Measurements from ENCODE around the gene TRPV3. TPM values are rescaled to one million over a fixed set of nuclear protein-coding genes. Genes with fewer than 3 reads are reported as not detected.
"Not testable (repeated sequence)": the region's sequence is repeated elsewhere in the genome, so short reads cannot be mapped to it uniquely, and the experiment has no call there.

The TRPV3 gene
- total RNA-seq, 3 donors from 2014 or later (not counting 1 experiment from before 2014, with no cell fraction given), result 5.6 to 10.3 (median 7.6) TPM

- H3K9me3 ChIP-seq (ENCODE audit: control insufficient read depth, insufficient read depth, low read length), result no peaks in the 10 kb centered on the region
- ATAC-seq (peak in 1 of 3 donors; percentile 44), DNase-seq (no peak)
- intact Hi-C loops (cut with micrococcal nuclease), result no loop called here
- TF ChIP-seq, protein P1, sequence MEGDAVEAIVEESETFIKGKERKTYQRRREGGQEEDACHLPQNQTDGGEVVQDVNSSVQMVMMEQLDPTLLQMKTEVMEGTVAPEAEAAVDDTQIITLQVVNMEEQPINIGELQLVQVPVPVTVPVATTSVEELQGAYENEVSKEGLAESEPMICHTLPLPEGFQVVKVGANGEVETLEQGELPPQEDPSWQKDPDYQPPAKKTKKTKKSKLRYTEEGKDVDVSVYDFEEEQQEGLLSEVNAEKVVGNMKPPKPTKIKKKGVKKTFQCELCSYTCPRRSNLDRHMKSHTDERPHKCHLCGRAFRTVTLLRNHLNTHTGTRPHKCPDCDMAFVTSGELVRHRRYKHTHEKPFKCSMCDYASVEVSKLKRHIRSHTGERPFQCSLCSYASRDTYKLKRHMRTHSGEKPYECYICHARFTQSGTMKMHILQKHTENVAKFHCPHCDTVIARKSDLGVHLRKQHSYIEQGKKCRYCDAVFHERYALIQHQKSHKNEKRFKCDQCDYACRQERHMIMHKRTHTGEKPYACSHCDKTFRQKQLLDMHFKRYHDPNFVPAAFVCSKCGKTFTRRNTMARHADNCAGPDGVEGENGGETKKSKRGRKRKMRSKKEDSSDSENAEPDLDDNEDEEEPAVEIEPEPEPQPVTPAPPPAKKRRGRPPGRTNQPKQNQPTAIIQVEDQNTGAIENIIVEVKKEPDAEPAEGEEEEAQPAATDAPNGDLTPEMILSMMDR (IDR thresholded peaks at IDR 0.05), result no peak
- no peak overlapping the region for H3K27ac ChIP-seq (ENCODE audit: low read length)
- no peaks in the 10 kb centered on the region for H3K27me3 ChIP-seq (ENCODE audit: control insufficient read depth, insufficient read depth, low read length)
- Mint-ChIP-seq H3K9me3 (no peaks in the 10 kb centered on the region), H3K27ac (no peak overlapping the region), H3K27me3 (ENCODE audit: low read depth in 2 of 2) (peaks cover 0 to 8% of the 10 kb centered on the region in 2 donors), H3K4me3 (no peak overlapping the region), H3K36me3 (no peaks in the 10 kb centered on the region), H3K4me1 (peaks cover 5 to 7% of the 10 kb centered on the region in 2 donors)
- H3K4me3 ChIP-seq (ENCODE audit: low read length), result no peak overlapping the region
- no peaks in the 10 kb centered on the region for H3K36me3 ChIP-seq (ENCODE audit: control insufficient read depth, insufficient read depth, low read length)
- WGBS (ENCODE audit: insufficient coverage), result 46% methylated on average over 2 of the region's 3 CpGs
- no peaks in the 10 kb centered on the region for H3K4me1 ChIP-seq (ENCODE audit: control insufficient read depth, insufficient read depth, low read length)
These were observed 83.4 kb downstream of the TRPV3 start for GRCh38 chr17:3474212-3474611.

DNA sequence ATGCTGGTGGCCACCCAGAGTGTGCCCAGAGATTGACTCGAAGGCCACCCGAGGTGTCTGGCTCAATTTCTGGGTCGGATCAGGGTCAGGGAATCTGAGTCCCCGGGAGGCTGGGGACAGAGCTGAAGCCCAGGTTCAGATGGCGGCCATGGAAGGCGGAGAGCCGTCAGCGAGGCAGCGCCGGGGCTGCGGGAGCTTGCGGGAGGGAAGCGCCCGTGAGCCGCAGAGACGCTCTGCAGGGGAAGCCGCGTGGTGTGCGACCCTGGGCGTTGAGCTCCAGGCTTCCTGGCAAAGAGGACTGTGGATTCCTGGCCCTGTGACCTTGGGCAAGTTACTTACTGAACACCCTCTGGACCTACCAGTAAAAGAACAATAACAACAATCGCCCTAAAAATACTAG, 85.5 kb downstream of the TRPV3 start:
- H3K4me1 Mint-ChIP-seq, result peaks cover 5 to 7% of the 10 kb centered on the region in 2 donors
- Histone ChIP-seq H3K27ac (ENCODE audit: low read length) (no peak overlapping the region), H3K4me1 (ENCODE audit: control insufficient read depth, insufficient read depth, low read length) (no peaks in the 10 kb centered on the region), H3K9me3 (ENCODE audit: control insufficient read depth, insufficient read depth, low read length) (no peaks in the 10 kb centered on the region), H3K27me3 (ENCODE audit: control insufficient read depth, insufficient read depth, low read length) (no peaks in the 10 kb centered on the region), H3K36me3 (ENCODE audit: control insufficient read depth, insufficient read depth, low read length) (no peaks in the 10 kb centered on the region), H3K4me3 (ENCODE audit: low read length) (no peak overlapping the region)
- H3K9me3 Mint-ChIP-seq, result no peaks in the 10 kb centered on the region
- TF ChIP-seq, protein P1 (IDR thresholded peaks at IDR 0.05), result no peak
- no peak overlapping the region for H3K27ac Mint-ChIP-seq
- no peak overlapping the region for H3K4me3 Mint-ChIP-seq
- peaks cover 0 to 6% of the 10 kb centered on the region in 2 donors for H3K27me3 Mint-ChIP-seq (ENCODE audit: low read depth in 2 of 2)
- intact Hi-C loops (cut with micrococcal nuclease), result no loop called here
- H3K36me3 Mint-ChIP-seq, result no peaks in the 10 kb centered on the region
- DNase-seq (no peak), ATAC-seq (no peak)
- 93% methylated on average over 21 of the region's 21 CpGs for WGBS (ENCODE audit: insufficient coverage)

GRCh38 chr17:3471599-3471998, 86.0 kb downstream of the TRPV3 start, which contains the start of gene SPATA22:
Gene SPATA22 (minus strand): TSS chr17:3471819. CDS start chr17:3469325, 2,494 bp downstream.
- DNase-seq (no peak), ATAC-seq (no peak)
- TF ChIP-seq, protein P1 (IDR thresholded peaks at IDR 0.05), result no peak
- no peak within 1 kb of the TSS for H3K4me3 Mint-ChIP-seq
- Histone ChIP-seq H3K9me3 (ENCODE audit: control insufficient read depth, insufficient read depth, low read length) (no peaks in the 10 kb centered on the region), H3K27me3 (ENCODE audit: control insufficient read depth, insufficient read depth, low read length) (no peaks in the 10 kb centered on the region), H3K27ac (ENCODE audit: low read length) (no peak within 1 kb of the TSS), H3K36me3 (ENCODE audit: control insufficient read depth, insufficient read depth, low read length) (no peaks in the 10 kb centered on the region), H3K4me3 (ENCODE audit: low read length) (no peak within 1 kb of the TSS), H3K4me1 (ENCODE audit: control insufficient read depth, insufficient read depth, low read length) (no peaks in the 10 kb centered on the region)
- peaks cover 0 to 6% of the 10 kb centered on the region in 2 donors for H3K27me3 Mint-ChIP-seq (ENCODE audit: low read depth in 2 of 2)
- no peaks in the 10 kb centered on the region for H3K36me3 Mint-ChIP-seq
- H3K4me1 Mint-ChIP-seq, result peaks cover 5 to 7% of the 10 kb centered on the region in 2 donors
- H3K9me3 Mint-ChIP-seq, result no peaks in the 10 kb centered on the region
- intact Hi-C loops (cut with micrococcal nuclease), result no loop called here
- no peak within 1 kb of the TSS for H3K27ac Mint-ChIP-seq
- WGBS (ENCODE audit: insufficient coverage), result 97% methylated on average over 38 of the region's 38 CpGs

DNA sequence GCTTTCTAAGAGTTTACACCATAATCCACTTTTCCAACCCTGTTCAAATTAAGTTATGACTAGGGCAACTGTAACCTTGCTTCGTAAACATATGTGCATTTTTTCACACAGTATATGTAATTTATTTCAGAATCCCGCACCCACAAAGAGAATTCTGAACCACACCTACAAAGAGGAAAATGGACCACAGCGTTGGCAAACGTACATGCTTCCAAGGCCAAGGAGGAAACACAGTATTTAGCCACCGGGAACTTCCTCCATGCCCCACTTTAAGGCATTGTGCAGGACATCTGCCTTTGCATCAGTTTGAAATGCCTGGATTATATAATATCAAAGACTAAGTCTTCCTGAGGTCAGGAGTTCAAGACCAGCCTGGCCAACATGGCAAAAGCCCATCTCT, 88.1 kb downstream of the TRPV3 start:
- DNase-seq, result no peak
- Histone ChIP-seq H3K27ac (ENCODE audit: low read length) (no peak overlapping the region), H3K27me3 (ENCODE audit: control insufficient read depth, insufficient read depth, low read length) (no peaks in the 10 kb centered on the region), H3K9me3 (ENCODE audit: control insufficient read depth, insufficient read depth, low read length) (no peaks in the 10 kb centered on the region), H3K36me3 (ENCODE audit: control insufficient read depth, insufficient read depth, low read length) (no peaks in the 10 kb centered on the region), H3K4me1 (ENCODE audit: control insufficient read depth, insufficient read depth, low read length) (no peaks in the 10 kb centered on the region), H3K4me3 (ENCODE audit: low read length) (no peak overlapping the region)
- intact Hi-C loops (cut with micrococcal nuclease), result no loop called here
- 82% methylated on average over 5 of the region's 5 CpGs for WGBS (ENCODE audit: insufficient coverage)
- ATAC-seq, result no peak
- H3K36me3 Mint-ChIP-seq, result no peaks in the 10 kb centered on the region
- TF ChIP-seq, protein P1 (IDR thresholded peaks at IDR 0.05), result no peak
- peaks cover 0 to 6% of the 10 kb centered on the region in 2 donors for H3K27me3 Mint-ChIP-seq (ENCODE audit: low read depth in 2 of 2)
- H3K4me3 Mint-ChIP-seq, result no peak overlapping the region
- no peaks in the 10 kb centered on the region for H3K9me3 Mint-ChIP-seq
- no peaks in the 10 kb centered on the region for H3K4me1 Mint-ChIP-seq
- no peak overlapping the region for H3K27ac Mint-ChIP-seq

DNA sequence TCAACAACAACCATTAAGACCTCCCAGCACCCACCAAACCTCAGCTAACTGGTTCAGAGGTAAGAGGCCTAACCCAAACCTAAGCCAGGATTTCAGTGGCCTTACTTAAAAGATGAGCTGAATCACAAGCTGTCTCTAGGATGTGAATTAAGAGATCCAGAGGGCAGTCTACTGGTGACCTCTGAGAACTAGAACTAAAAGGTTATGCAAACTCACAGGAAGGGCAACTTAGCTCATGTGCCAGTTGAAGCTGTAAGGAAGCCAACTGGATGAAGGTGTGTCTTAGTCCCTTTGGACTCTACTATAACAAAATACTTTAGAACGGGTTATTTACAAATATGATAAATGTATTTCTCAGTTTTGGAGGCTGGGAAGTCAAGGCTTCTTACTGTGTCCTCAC, 91.3 kb downstream of the TRPV3 start:
- H3K4me1 Mint-ChIP-seq; H3K27ac ChIP-seq (ENCODE audit: low read length); H3K27me3 Mint-ChIP-seq (ENCODE audit: low read depth in 2 of 2); H3K27ac Mint-ChIP-seq; H3K36me3 ChIP-seq (ENCODE audit: control insufficient read depth, insufficient read depth, low read length); H3K4me3 ChIP-seq (ENCODE audit: low read length); H3K4me3 Mint-ChIP-seq; H3K9me3 ChIP-seq (ENCODE audit: control insufficient read depth, insufficient read depth, low read length); H3K36me3 Mint-ChIP-seq; DNase-seq; H3K9me3 Mint-ChIP-seq; H3K27me3 ChIP-seq (ENCODE audit: control insufficient read depth, insufficient read depth, low read length); H3K4me1 ChIP-seq (ENCODE audit: control insufficient read depth, insufficient read depth, low read length); intact Hi-C loops (cut with micrococcal nuclease); ATAC-seq: not testable (repeated sequence)
- WGBS (ENCODE audit: insufficient coverage), result no CpG with 5 or more reads among the region's 1 CpG

Measured in natural killer cell (primary cell).